Fibroblast of lung (primary cell): ENCODE data around the gene CBFA2T2.
A peak's percentile ranks its signal among the peaks of the same experiment; 100 is the strongest.
"Not testable (repeated sequence)": the region's sequence is repeated elsewhere in the genome, so short reads cannot be mapped to it uniquely, and the experiment has no call there.

ENCODE experiments used
- EZH2 ChIP-seq: IDR thresholded peaks from 2 replicates; pipeline ENCODE4 v1.5.1; 2012; ENCODE audit warnings: low read length, control low read depth, mild to moderate bottlenecking; ENCODE audit errors: missing control alignments
- TF ChIP-seq, protein P1 (sequence below), 2 donors: IDR thresholded peaks in 1 of 2; conservative IDR thresholded peaks in 1 of 2; 1 replicate in 1 of 2; 2 replicates in 1 of 2; pipeline ENCODE4 v1.5.1; 2011 to 2012; ENCODE audit warnings: low read length in 2 of 2, control low read depth in 1 of 2, inconsistent platforms in 1 of 2, low read depth in 1 of 2, mild to moderate bottlenecking in 1 of 2

DNA sequence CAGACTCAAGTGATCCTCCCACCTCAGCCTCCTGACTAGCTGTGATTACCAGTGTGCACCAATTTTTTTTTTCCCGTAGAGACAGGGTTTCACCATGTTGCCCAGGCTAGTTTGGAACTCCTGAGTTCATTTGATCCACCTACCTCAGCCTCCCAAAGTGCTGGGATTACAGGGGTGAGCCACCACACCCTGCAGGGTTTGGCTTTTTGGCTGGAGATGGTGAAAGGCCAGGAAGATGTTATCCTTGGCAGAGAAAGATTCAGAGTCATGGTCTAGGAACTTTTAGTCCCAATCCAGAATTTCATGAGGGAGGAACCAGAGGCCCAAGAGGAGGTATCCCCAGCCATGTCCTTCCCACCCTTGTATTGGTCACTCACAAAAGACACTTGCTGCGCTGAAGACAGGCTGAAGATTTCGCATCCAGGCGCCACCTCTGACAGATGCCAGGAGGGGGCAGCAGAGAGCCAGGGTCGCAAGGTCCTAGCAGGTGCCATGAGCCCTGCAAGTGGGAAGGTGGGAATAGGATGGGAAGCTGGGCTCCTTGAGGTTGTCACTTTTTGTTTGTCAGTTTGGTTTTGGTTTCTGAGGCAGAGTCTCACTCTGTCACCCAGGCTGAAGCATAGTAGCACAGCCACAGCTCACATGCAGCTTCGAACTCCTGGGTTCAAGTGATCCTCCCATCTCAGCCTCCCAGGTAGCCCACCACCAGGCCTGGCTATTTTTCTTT is 32.8 kb upstream of the CBFA2T2 start:
- not testable (repeated sequence) for TF ChIP-seq EZH2
- TF ChIP-seq, protein P1, sequence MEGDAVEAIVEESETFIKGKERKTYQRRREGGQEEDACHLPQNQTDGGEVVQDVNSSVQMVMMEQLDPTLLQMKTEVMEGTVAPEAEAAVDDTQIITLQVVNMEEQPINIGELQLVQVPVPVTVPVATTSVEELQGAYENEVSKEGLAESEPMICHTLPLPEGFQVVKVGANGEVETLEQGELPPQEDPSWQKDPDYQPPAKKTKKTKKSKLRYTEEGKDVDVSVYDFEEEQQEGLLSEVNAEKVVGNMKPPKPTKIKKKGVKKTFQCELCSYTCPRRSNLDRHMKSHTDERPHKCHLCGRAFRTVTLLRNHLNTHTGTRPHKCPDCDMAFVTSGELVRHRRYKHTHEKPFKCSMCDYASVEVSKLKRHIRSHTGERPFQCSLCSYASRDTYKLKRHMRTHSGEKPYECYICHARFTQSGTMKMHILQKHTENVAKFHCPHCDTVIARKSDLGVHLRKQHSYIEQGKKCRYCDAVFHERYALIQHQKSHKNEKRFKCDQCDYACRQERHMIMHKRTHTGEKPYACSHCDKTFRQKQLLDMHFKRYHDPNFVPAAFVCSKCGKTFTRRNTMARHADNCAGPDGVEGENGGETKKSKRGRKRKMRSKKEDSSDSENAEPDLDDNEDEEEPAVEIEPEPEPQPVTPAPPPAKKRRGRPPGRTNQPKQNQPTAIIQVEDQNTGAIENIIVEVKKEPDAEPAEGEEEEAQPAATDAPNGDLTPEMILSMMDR (conservative IDR thresholded peaks at IDR 0.05 in 1 of 2, IDR thresholded peaks at IDR 0.05 in 1 of 2; ENCODE audit: low read depth in 1 of 2, low read length in 2 of 2) = peak; percentile 85 to 95
